Measurements from ENCODE around the gene MAGI2.

Gene MAGI2

DNA sequence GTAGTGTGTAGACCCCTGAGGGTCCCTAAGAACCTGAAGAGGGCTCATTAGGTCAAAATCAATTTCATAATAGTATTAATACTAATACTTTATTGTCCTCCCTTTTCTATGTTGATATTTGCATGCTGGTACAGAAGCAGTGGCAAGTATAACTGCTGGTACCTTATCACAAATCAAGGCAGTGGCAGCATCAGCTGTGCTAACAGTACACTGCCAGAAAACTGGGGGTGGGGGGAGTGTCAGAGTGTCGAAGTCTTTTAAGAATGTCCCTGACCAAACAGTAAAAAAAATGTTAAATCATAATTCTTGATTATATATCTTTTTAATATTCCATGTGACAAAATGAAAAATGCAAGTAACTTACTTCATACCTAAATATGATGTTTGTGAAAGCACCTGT lies 716.9 kb downstream of the MAGI2 start:
- DNase-seq: no peak
- H3K9me3 ChIP-seq (ENCODE audit: control insufficient read depth, low read length): no peaks in the 10 kb centered on the region
- H3K36me3 ChIP-seq (ENCODE audit: control insufficient read depth, insufficient read depth, low read length): no peaks in the 10 kb centered on the region
- H3K4me1 ChIP-seq (ENCODE audit: control insufficient read depth, insufficient read depth, low read length, poor library complexity, severe bottlenecking): no peaks in the 10 kb centered on the region
- no peaks in the 10 kb centered on the region for H3K27me3 ChIP-seq (replicated peaks; ENCODE audit: control insufficient read depth, insufficient read depth, low read length, poor library complexity, severe bottlenecking)
- no peak overlapping the region for H3K27ac ChIP-seq (ENCODE audit: insufficient read depth, low read length, poor library complexity, severe bottlenecking)
- no peak overlapping the region for H3K4me3 ChIP-seq (ENCODE audit: insufficient read depth, low read depth, low read length, poor library complexity, severe bottlenecking)

DNA sequence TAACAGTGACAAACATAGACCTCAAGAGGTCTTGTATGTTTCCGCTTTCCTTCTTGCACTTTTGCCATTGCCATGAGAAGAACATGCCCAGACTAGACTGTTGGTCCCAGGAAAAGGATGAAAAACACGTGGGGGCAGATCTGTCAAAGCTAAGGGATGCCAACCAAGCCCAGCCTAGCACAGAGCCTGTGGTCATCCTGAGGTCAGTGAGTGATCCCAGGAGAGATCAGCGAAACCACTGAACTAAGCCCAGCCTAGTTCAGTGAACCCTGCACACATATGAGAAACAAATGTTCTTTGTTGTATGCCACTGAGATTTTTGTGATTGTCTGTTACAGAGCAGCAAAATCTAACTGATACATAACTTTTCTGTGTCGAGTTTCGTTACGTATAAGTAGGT lies 718.8 kb downstream of the MAGI2 start:
- no peaks in the 10 kb centered on the region for H3K4me1 ChIP-seq (ENCODE audit: control insufficient read depth, insufficient read depth, low read length, poor library complexity, severe bottlenecking)
- no peak overlapping the region for H3K4me3 ChIP-seq (ENCODE audit: insufficient read depth, low read depth, low read length, poor library complexity, severe bottlenecking)
- no peak for DNase-seq
- H3K27ac ChIP-seq (ENCODE audit: insufficient read depth, low read length, poor library complexity, severe bottlenecking): no peak overlapping the region
- no peaks in the 10 kb centered on the region for H3K9me3 ChIP-seq (ENCODE audit: control insufficient read depth, low read length)
- H3K27me3 ChIP-seq (replicated peaks; ENCODE audit: control insufficient read depth, insufficient read depth, low read length, poor library complexity, severe bottlenecking): no peaks in the 10 kb centered on the region
- H3K36me3 ChIP-seq (ENCODE audit: control insufficient read depth, insufficient read depth, low read length): no peaks in the 10 kb centered on the region

DNA sequence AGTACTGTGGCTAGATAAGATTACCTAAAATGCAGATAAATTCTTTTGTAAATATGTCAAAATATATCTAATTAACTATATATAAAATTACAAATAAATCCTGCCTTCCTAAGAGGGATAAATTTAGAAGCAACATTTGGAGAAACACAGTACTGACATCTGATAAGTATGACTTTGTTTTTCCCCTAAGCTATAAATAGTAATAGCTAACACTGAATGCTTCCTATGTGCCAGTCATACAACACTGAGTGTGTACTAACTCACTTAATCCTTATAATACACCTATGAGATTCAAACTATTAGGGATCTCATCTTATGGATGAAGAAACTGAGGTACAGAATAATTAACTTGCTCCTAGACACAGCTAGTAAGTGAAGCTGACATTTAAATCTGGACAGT lies 733.4 kb downstream of the MAGI2 start:
- Histone ChIP-seq H3K36me3 (ENCODE audit: control insufficient read depth, insufficient read depth, low read length) (no peaks in the 10 kb centered on the region), H3K4me3 (ENCODE audit: insufficient read depth, low read depth, low read length, poor library complexity, severe bottlenecking) (no peak overlapping the region), H3K27me3 (replicated peaks; ENCODE audit: control insufficient read depth, insufficient read depth, low read length, poor library complexity, severe bottlenecking) (no peaks in the 10 kb centered on the region), H3K4me1 (ENCODE audit: control insufficient read depth, insufficient read depth, low read length, poor library complexity, severe bottlenecking) (no peaks in the 10 kb centered on the region), H3K27ac (ENCODE audit: insufficient read depth, low read length, poor library complexity, severe bottlenecking) (no peak overlapping the region), H3K9me3 (ENCODE audit: control insufficient read depth, low read length) (no peaks in the 10 kb centered on the region)
- no peak for DNase-seq

DNA sequence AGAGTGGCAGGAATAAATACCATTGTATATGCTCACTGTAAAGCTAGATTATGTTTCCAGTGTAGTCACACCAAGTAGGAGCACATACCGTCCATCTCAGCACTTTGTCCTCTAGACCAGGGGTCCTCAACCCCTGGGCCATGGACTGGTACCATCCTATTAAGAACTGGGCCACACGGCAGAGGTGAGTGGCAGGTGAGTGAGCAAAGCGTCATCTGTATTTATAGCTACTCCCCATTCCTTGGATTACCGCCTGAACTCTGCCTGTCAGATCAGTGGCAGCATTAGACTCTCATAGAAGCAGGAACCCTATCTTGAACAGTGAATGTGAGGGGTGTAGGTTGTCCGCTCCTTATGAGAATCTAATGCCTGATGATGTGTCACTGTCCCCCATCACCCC lies 735.3 kb downstream of the MAGI2 start:
- DNase-seq: no peak

DNA sequence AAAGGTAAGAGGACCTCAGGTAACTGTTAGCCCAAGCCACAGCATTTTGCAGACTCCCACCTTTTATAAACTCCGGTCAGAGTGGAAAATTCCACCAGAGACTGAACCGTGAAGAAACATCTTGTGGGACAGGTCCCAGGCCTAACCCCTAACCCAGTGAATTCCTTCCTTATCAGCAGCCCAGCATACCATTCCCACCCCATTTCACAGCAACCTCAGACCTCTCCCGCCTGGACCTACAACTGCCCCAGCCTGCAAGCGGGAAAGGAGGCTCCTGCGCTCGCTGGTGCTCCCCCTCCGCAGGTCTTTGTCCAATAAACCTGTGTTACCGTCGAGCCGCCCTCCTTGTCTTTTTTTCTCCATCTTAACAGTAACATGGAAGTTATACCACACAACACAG lies 736.6 kb downstream of the MAGI2 start:
- no peaks in the 10 kb centered on the region for H3K27me3 ChIP-seq (replicated peaks; ENCODE audit: control insufficient read depth, insufficient read depth, low read length, poor library complexity, severe bottlenecking)
- no peaks in the 10 kb centered on the region for H3K4me1 ChIP-seq (ENCODE audit: control insufficient read depth, insufficient read depth, low read length, poor library complexity, severe bottlenecking)
- no peak for DNase-seq
- H3K9me3 ChIP-seq (ENCODE audit: control insufficient read depth, low read length): no peaks in the 10 kb centered on the region
- H3K27ac ChIP-seq (ENCODE audit: insufficient read depth, low read length, poor library complexity, severe bottlenecking): no peak overlapping the region
- no peak overlapping the region for H3K4me3 ChIP-seq (ENCODE audit: insufficient read depth, low read depth, low read length, poor library complexity, severe bottlenecking)
- no peaks in the 10 kb centered on the region for H3K36me3 ChIP-seq (ENCODE audit: control insufficient read depth, insufficient read depth, low read length)

More for the DNA sequence above, 735.3 kb downstream of the MAGI2 start:
- Histone ChIP-seq H3K36me3 (ENCODE audit: control insufficient read depth, insufficient read depth, low read length) (no peaks in the 10 kb centered on the region), H3K4me1 (ENCODE audit: control insufficient read depth, insufficient read depth, low read length, poor library complexity, severe bottlenecking) (no peaks in the 10 kb centered on the region), H3K27me3 (replicated peaks; ENCODE audit: control insufficient read depth, insufficient read depth, low read length, poor library complexity, severe bottlenecking) (no peaks in the 10 kb centered on the region), H3K27ac (ENCODE audit: insufficient read depth, low read length, poor library complexity, severe bottlenecking) (no peak overlapping the region), H3K4me3 (ENCODE audit: insufficient read depth, low read depth, low read length, poor library complexity, severe bottlenecking) (no peak overlapping the region), H3K9me3 (ENCODE audit: control insufficient read depth, low read length) (no peaks in the 10 kb centered on the region)

DNA sequence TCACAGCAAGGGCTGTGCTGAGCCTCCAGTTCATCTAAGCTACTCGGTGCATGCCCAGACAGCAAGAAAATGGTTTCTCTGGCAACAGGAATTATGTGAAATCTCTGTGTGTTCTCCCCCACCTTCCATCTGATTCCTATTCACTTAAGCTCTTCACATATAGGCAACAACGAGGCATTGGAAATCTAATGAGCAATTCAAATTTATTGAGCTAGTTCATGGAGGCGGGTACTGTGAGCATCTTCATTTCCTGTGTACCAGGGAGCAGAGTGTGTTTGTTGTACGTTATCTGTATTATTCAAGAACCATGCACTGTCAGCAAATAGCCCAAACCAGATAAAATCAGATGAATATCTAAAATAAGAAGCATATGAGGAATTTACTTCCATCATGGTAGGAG lies 739.1 kb downstream of the MAGI2 start:
- H3K4me1 ChIP-seq (ENCODE audit: control insufficient read depth, insufficient read depth, low read length, poor library complexity, severe bottlenecking): no peaks in the 10 kb centered on the region
- no peak for DNase-seq
- no peaks in the 10 kb centered on the region for H3K27me3 ChIP-seq (replicated peaks; ENCODE audit: control insufficient read depth, insufficient read depth, low read length, poor library complexity, severe bottlenecking)
- H3K4me3 ChIP-seq (ENCODE audit: insufficient read depth, low read depth, low read length, poor library complexity, severe bottlenecking): no peak overlapping the region
- H3K27ac ChIP-seq (ENCODE audit: insufficient read depth, low read length, poor library complexity, severe bottlenecking): no peak overlapping the region
- H3K9me3 ChIP-seq (ENCODE audit: control insufficient read depth, low read length): no peaks in the 10 kb centered on the region
- H3K36me3 ChIP-seq (ENCODE audit: control insufficient read depth, insufficient read depth, low read length): no peaks in the 10 kb centered on the region

DNA sequence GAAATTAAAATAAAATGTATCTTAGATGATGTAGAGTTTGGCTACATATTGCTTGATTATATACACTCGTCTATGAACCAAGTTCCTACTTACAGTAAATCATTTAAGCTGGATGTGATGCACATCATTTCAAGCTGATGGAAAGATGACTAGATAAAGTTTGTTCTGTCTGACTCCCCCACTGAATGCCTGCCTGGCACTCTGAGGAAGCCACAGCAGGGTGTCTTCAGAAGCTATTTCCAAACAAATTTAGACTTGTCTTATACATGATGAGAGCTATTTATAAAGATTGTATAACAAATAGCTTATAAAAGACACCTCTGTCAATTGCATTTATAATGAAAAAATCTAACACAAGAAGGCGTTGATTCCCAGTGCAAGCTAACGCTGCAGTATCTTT lies 741.4 kb downstream of the MAGI2 start:
- Histone ChIP-seq H3K27ac (ENCODE audit: insufficient read depth, low read length, poor library complexity, severe bottlenecking) (no peak overlapping the region), H3K9me3 (ENCODE audit: control insufficient read depth, low read length) (no peaks in the 10 kb centered on the region), H3K4me3 (ENCODE audit: insufficient read depth, low read depth, low read length, poor library complexity, severe bottlenecking) (no peak overlapping the region), H3K4me1 (ENCODE audit: control insufficient read depth, insufficient read depth, low read length, poor library complexity, severe bottlenecking) (no peaks in the 10 kb centered on the region), H3K36me3 (ENCODE audit: control insufficient read depth, insufficient read depth, low read length) (no peaks in the 10 kb centered on the region), H3K27me3 (replicated peaks; ENCODE audit: control insufficient read depth, insufficient read depth, low read length, poor library complexity, severe bottlenecking) (no peaks in the 10 kb centered on the region)
- no peak for DNase-seq

DNA sequence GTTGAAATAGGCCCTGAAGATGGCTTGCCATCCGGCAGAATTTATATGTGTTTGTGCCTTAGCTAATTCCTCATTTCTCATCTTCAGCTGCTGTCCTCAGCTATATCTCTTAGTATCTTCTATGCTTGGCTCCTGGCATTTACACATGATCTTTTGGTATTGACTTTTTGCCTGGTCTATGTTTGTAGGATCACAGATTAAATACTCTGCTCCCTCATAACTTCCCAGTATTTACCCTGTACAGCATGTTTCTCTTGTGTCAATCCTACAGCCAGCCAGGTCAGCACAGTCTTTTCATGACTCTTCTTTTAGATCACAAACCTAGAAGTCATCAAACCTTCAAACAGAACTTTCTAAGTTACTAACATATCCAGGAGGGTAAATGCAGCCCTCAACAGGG lies 743.8 kb downstream of the MAGI2 start:
- Histone ChIP-seq H3K4me3 (ENCODE audit: insufficient read depth, low read depth, low read length, poor library complexity, severe bottlenecking) (no peak overlapping the region), H3K27me3 (replicated peaks; ENCODE audit: control insufficient read depth, insufficient read depth, low read length, poor library complexity, severe bottlenecking) (no peaks in the 10 kb centered on the region), H3K27ac (ENCODE audit: insufficient read depth, low read length, poor library complexity, severe bottlenecking) (no peak overlapping the region), H3K36me3 (ENCODE audit: control insufficient read depth, insufficient read depth, low read length) (no peaks in the 10 kb centered on the region), H3K9me3 (ENCODE audit: control insufficient read depth, low read length) (no peaks in the 10 kb centered on the region), H3K4me1 (ENCODE audit: control insufficient read depth, insufficient read depth, low read length, poor library complexity, severe bottlenecking) (no peaks in the 10 kb centered on the region)
- DNase-seq: no peak

DNA sequence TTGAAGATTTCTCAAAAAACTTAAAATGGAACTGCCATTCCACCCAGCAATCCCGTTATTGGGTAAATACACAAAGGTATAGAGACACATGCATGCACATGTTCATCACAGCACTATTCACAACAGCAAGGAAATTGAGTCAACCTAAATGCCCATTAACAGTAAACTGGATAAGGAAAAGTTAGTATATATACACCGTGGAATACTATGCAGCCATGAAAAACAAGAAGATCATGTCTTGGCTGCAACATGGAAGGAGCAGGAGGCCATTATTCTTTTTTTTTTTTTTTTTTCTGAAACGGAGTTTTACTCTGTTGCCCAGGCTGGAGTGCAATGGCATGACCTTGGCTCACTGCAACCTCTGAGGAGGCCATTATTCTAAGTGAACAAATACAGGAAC lies 749.0 kb downstream of the MAGI2 start:
- no peak for DNase-seq
- H3K27ac ChIP-seq (ENCODE audit: insufficient read depth, low read length, poor library complexity, severe bottlenecking): no peak overlapping the region
- no peaks in the 10 kb centered on the region for H3K4me1 ChIP-seq (ENCODE audit: control insufficient read depth, insufficient read depth, low read length, poor library complexity, severe bottlenecking)
- H3K9me3 ChIP-seq (ENCODE audit: control insufficient read depth, low read length): no peaks in the 10 kb centered on the region
- no peaks in the 10 kb centered on the region for H3K27me3 ChIP-seq (replicated peaks; ENCODE audit: control insufficient read depth, insufficient read depth, low read length, poor library complexity, severe bottlenecking)
- no peaks in the 10 kb centered on the region for H3K36me3 ChIP-seq (ENCODE audit: control insufficient read depth, insufficient read depth, low read length)
- H3K4me3 ChIP-seq (ENCODE audit: insufficient read depth, low read depth, low read length, poor library complexity, severe bottlenecking): no peak overlapping the region

DNA sequence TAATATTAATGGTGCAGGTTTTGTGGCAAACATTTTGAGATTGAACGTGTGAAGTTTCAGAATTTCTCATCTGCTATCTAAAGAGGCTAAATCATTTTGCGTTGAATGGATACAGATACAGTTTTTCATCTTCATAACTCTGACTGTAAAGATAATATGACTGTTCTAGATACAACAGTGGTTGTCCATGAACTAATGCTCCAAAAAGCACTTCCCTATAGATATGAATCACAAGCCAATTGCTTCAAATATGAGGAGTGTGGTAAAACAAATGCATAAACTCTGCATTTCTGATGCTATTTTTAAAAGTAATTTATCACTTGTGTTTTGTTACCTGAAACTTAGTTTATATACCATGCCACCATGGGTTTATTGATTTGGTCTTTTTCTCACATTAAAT lies 750.1 kb downstream of the MAGI2 start:
- Histone ChIP-seq H3K4me1 (ENCODE audit: control insufficient read depth, insufficient read depth, low read length, poor library complexity, severe bottlenecking) (no peaks in the 10 kb centered on the region), H3K36me3 (ENCODE audit: control insufficient read depth, insufficient read depth, low read length) (no peaks in the 10 kb centered on the region), H3K9me3 (ENCODE audit: control insufficient read depth, low read length) (no peaks in the 10 kb centered on the region), H3K27ac (ENCODE audit: insufficient read depth, low read length, poor library complexity, severe bottlenecking) (no peak overlapping the region), H3K4me3 (ENCODE audit: insufficient read depth, low read depth, low read length, poor library complexity, severe bottlenecking) (no peak overlapping the region), H3K27me3 (replicated peaks; ENCODE audit: control insufficient read depth, insufficient read depth, low read length, poor library complexity, severe bottlenecking) (no peaks in the 10 kb centered on the region)
- DNase-seq: no peak

DNA sequence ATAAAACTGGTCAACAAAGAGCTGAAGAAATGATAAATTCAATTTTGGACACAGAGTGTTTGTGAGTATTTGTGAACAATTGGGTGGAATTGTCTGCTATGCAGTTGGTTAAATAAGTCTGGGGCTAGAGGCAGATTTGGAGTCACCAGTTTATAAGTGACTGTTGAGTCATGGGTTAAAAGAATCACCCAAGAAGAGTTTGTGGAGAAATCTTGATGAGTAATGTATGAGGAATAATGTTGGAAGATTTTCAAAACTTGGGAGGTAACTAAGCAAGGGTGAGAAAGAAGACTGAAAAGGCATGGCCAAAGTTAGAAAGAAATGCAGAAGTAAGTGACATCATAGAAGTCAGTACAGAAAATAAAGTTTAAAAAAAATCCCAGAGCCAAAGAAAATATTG lies 750.7 kb downstream of the MAGI2 start:
- no peaks in the 10 kb centered on the region for H3K27me3 ChIP-seq (replicated peaks; ENCODE audit: control insufficient read depth, insufficient read depth, low read length, poor library complexity, severe bottlenecking)
- no peaks in the 10 kb centered on the region for H3K9me3 ChIP-seq (ENCODE audit: control insufficient read depth, low read length)
- H3K36me3 ChIP-seq (ENCODE audit: control insufficient read depth, insufficient read depth, low read length): no peaks in the 10 kb centered on the region
- DNase-seq: no peak
- H3K4me1 ChIP-seq (ENCODE audit: control insufficient read depth, insufficient read depth, low read length, poor library complexity, severe bottlenecking): no peaks in the 10 kb centered on the region
- H3K4me3 ChIP-seq (ENCODE audit: insufficient read depth, low read depth, low read length, poor library complexity, severe bottlenecking): no peak overlapping the region
- H3K27ac ChIP-seq (ENCODE audit: insufficient read depth, low read length, poor library complexity, severe bottlenecking): no peak overlapping the region
